ENCODE data around the gene MAGEB4.

DNA sequence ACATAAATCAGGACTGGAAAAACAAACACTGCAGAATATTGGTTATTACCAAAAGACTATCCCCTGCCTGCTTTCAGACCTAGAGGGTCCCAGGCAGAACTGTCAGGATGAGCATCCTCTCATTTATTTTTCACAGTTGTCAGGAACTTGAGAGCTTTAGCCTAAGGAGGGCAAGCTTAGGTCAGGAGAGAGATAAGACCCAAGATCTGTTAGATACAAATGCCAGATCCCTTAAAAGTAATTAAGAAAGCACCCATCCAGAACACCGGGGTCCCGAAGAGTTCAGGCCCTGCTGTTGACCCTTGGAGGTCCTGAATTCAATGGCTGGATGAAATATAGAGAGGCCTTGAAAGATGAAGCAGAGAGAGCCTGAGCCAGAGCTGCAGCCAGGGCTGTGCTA is 17.3 kb upstream of the MAGEB4 start:
- TF ChIP-seq, protein P1, sequence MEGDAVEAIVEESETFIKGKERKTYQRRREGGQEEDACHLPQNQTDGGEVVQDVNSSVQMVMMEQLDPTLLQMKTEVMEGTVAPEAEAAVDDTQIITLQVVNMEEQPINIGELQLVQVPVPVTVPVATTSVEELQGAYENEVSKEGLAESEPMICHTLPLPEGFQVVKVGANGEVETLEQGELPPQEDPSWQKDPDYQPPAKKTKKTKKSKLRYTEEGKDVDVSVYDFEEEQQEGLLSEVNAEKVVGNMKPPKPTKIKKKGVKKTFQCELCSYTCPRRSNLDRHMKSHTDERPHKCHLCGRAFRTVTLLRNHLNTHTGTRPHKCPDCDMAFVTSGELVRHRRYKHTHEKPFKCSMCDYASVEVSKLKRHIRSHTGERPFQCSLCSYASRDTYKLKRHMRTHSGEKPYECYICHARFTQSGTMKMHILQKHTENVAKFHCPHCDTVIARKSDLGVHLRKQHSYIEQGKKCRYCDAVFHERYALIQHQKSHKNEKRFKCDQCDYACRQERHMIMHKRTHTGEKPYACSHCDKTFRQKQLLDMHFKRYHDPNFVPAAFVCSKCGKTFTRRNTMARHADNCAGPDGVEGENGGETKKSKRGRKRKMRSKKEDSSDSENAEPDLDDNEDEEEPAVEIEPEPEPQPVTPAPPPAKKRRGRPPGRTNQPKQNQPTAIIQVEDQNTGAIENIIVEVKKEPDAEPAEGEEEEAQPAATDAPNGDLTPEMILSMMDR (IDR thresholded peaks at IDR 0.05) = no peak
- TF ChIP-seq POLR2A (IDR thresholded peaks at IDR 0.05) (no peak), POLR2AphosphoS5 (IDR thresholded peaks at IDR 0.05; ENCODE audit: insufficient read depth in 1 of 2, low read depth in 1 of 2) (no peak)
